Left ventricle myocardium inferior (tissue), 1 donor: Measurements from ENCODE around the gene ZNF672. TPM values are rescaled to one million over a fixed set of nuclear protein-coding genes. Genes with fewer than 3 reads are reported as not detected.

Experiments
- DNase-seq: peaks from one replicate; pipeline ENCODE4 v3.0.0-alpha.2; 2020
- H3K27ac ChIP-seq: fragments of 200-600 bp; replicated peaks from 2 replicates; pipeline ENCODE4 v1.8.0; 2021
- H3K27me3 ChIP-seq: fragments of 200-600 bp; 2 replicates; pipeline ENCODE4 v1.8.0; 2021; ENCODE audit warnings: low read depth
- H3K36me3 ChIP-seq: fragments of 200-600 bp; 2 replicates; pipeline ENCODE4 v1.8.0; 2021
- H3K4me1 ChIP-seq: fragments of 200-600 bp; 2 replicates; pipeline ENCODE4 v1.8.0; 2021
- H3K4me3 ChIP-seq: fragments of 200-600 bp; 2 replicates; pipeline ENCODE4 v1.8.0; 2021; ENCODE audit warnings: mild to moderate bottlenecking, moderate library complexity
- H3K9me3 ChIP-seq: fragments of 200-600 bp; replicated peaks from 2 replicates; pipeline ENCODE4 v1.8.0; 2021
- CTCF ChIP-seq: fragments of 200-600 bp; IDR thresholded peaks from 2 replicates; pipeline ENCODE4 v1.8.0; 2021; ENCODE audit warnings: antibody characterized with exemption, mild to moderate bottlenecking, borderline replicate concordance
- intact Hi-C: fragments of 100-400 bp; cut with micrococcal nuclease; formaldehyde crosslinking; loops from one replicate; pipeline ENCODE4 v1.11.0; 2022
- total RNA-seq: library from RNA; stranded (reverse); fragmentation: NEBNext Ultra II Directional; extraction: Animal tissue kit (Norgen Biotek cat#: 25700); gene quantifications from one replicate; pipeline ENCODE4 v1.2.1, GENCODE V29; 2021
- donor health status: DM: no; HTN: yes; CAD: no; lungs with severe emphysema.

ZNF672 gene
- total RNA-seq, 1 donor from 2014 or later: 43.1 TPM

GRCh38 chr1:248839168-248839555 lies 1.1 kb downstream of the ZNF672 start:
- intact Hi-C loops: no loop called here
- Histone ChIP-seq H3K27me3 (no peaks in the 10 kb centered on the region), H3K36me3 (no peaks in the 10 kb centered on the region), H3K4me1 (peaks cover 64% of the 10 kb centered on the region), H3K9me3 (no peaks in the 10 kb centered on the region), H3K27ac (peak overlapping the region; percentile 100), H3K4me3 (peak overlapping the region; percentile 91)
- TF ChIP-seq CTCF: no peak
- DNase-seq: no peak

DNA sequence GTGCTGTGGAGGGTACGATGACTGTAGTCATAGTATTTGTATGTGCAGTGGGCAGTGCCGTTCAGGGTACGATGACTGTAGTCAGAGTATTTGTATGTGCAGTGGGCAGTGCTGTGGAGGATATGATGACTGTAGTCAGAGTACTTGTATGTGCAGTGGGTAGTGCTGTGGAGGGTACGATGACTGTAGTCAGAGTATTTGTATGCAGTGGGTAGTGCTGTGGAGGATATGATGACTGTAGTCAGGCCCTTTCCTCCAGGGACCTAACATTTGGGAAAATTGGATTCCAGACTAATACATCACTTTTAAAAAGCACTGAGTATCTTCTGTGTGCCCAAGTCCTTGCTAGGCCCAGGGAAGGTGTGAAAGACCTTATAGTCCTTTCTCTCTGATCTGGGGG lies 2.9 kb downstream of the ZNF672 start:
- no peak for DNase-seq
- Histone ChIP-seq H3K36me3 (peaks cover 17% of the 10 kb centered on the region), H3K4me3 (no peak overlapping the region), H3K27me3 (no peaks in the 10 kb centered on the region), H3K27ac (peak overlapping the region; percentile 65), H3K9me3 (no peaks in the 10 kb centered on the region), H3K4me1 (peaks cover 68% of the 10 kb centered on the region)
- intact Hi-C loops: no loop called here
- no peak for TF ChIP-seq CTCF

- peak overlapping the region; percentile 65 for H3K27ac ChIP-seq
- H3K9me3 ChIP-seq: no peaks in the 10 kb centered on the region
- DNase-seq: no peak
- intact Hi-C loops: no loop called here
- TF ChIP-seq CTCF: peak; percentile 65
- H3K4me3 ChIP-seq: peak overlapping the region; percentile 8
- H3K36me3 ChIP-seq: peaks cover 26% of the 10 kb centered on the region
- H3K27me3 ChIP-seq: no peaks in the 10 kb centered on the region
- H3K4me1 ChIP-seq: peaks cover 68% of the 10 kb centered on the region
Observed at GRCh38 chr1:248841702-248842395, 3.8 kb downstream of the ZNF672 start.

- Histone ChIP-seq H3K4me1 (peaks cover 60% of the 10 kb centered on the region), H3K27me3 (no peaks in the 10 kb centered on the region), H3K27ac (peak overlapping the region; percentile 65), H3K36me3 (peaks cover 36% of the 10 kb centered on the region), H3K9me3 (no peaks in the 10 kb centered on the region), H3K4me3 (no peak overlapping the region)
- intact Hi-C loops: no loop called here
- DNase-seq: no peak
- no peak for TF ChIP-seq CTCF
Observed at GRCh38 chr1:248842781-248843331, 4.8 kb downstream of the ZNF672 start.

- Histone ChIP-seq H3K4me1 (peaks cover 57% of the 10 kb centered on the region), H3K27ac (peak overlapping the region; percentile 65), H3K36me3 (peaks cover 44% of the 10 kb centered on the region), H3K27me3 (no peaks in the 10 kb centered on the region), H3K9me3 (no peaks in the 10 kb centered on the region), H3K4me3 (no peak overlapping the region)
- no peak for TF ChIP-seq CTCF
- DNase-seq: no peak
- intact Hi-C loops: no loop called here
Observed at GRCh38 chr1:248843687-248844086, 5.7 kb downstream of the ZNF672 start.
